GM12892 (cell line): ENCODE data around the gene DCLK2.

ENCODE experiments used
- POLR2AphosphoS5 ChIP-seq: IDR thresholded peaks from 2 replicates; pipeline ENCODE4 v1.6.1; 2011; ENCODE audit warnings: low read depth, low read length, control low read depth
- TAF1 ChIP-seq: IDR thresholded peaks from 2 replicates; pipeline ENCODE4 v1.6.1; 2011; ENCODE audit warnings: low read depth, mild to moderate bottlenecking, control low read depth, low read length, borderline replicate concordance

DNA sequence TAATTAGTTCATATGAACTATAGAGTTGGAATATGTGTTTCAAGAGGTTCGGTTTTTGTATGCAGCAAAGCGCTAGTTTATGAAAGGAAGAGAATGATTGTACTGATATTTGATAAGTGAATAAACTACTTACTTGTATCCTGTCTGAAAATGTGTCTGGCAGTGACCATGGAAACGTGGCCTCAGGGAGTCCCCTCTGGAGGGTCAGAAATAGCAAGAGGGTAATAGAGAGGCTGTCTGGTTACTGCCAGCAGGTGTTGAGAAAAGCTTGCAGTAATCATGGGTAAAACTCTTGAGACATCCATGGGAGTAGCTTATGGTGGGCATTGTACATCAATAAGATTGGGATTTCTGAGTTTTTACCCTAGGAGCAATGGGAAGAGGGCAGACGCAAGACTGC is 77.1 kb downstream of the DCLK2 start:
- TF ChIP-seq POLR2AphosphoS5 (no peak), TAF1 (no peak)
